A549 (cell line): ENCODE measurements around the gene RNF220. TPM values are rescaled to one million over a fixed set of nuclear protein-coding genes. Genes with fewer than 3 reads are reported as not detected.
A peak's percentile ranks its signal among the peaks of the same experiment; 100 is the strongest.

ENCODE experiments used
- ATAC-seq, 2 experiments: fragments of 200-7000 bp in 1 of 2; fragments of >200 bp in 1 of 2; cut with Nextera tagmentation in 1 of 2; cut with Tn5 transposase in 1 of 2; 3 replicates each; pipeline versions ENCODE4 v1.8.0 to v1.9.1; 2018 to 2020; ENCODE audit warnings: mild to moderate bottlenecking in 1 of 2, moderate library complexity in 1 of 2
- CTCF ChIA-PET: fragments of 300-600 bp; sonication (Branson Sonifier 250); formaldehyde crosslinking; extraction: SDS; loops from one replicate; lab custom pipeline; 2021; ENCODE audit warnings: antibody characterized with exemption, inconsistent platforms; lab: Yijun Ruan, JAX
- POLR2A ChIA-PET: fragments of 350-600 bp; formaldehyde crosslinking; extraction: SDS; loops from one replicate; lab custom pipeline; 2021; ENCODE audit warnings: antibody characterized with exemption, inconsistent platforms; lab: Yijun Ruan, JAX
- DNase-seq, 2 experiments: peaks; one replicate each; pipeline versions ENCODE4 v3.0.0 to v3.0.0-alpha.2; 2011 to 2016; ENCODE audit warnings: low read depth in 1 of 2, low spot score in 1 of 2
- FAIRE-seq: peaks from 2 replicates; lab custom pipeline; 2011; peaks lifted over from hg19 to GRCh38; lab: Jason Lieb, UNC
- H3K27ac ChIP-seq, 2 experiments: fragments of >200 bp; sonication (Bioruptor Twin); formaldehyde crosslinking; 3 replicates each; pipeline ENCODE4 v1.5.1; 2016 to 2017
- H3K4me1 ChIP-seq: fragments of >200 bp; sonication (Bioruptor Twin); formaldehyde crosslinking; 3 replicates; pipeline ENCODE4 v1.6.1; 2016
- H3K4me2 ChIP-seq: fragments of >200 bp; sonication (Bioruptor Twin); formaldehyde crosslinking; 3 replicates; pipeline ENCODE4 v1.6.1; 2016
- H3K4me3 ChIP-seq: fragments of >200 bp; sonication (Bioruptor Twin); formaldehyde crosslinking; 3 replicates; pipeline ENCODE4 v1.5.1; 2016
- H3K9me3 ChIP-seq: fragments of >200 bp; sonication (Bioruptor Twin); formaldehyde crosslinking; 3 replicates; pipeline ENCODE4 v1.6.1; 2016
- BHLHE40 ChIP-seq: IDR thresholded peaks from 2 replicates; pipeline ENCODE4 v1.6.1; 2012; ENCODE audit warnings: low read depth, low read length, inconsistent platforms
- CBX2 ChIP-seq: fragments of 200-600 bp; sonication (generic); IDR thresholded peaks from 2 replicates; pipeline ENCODE4 v1.6.1; 2016; ENCODE audit warnings: low read depth, mild to moderate bottlenecking, borderline replicate concordance
- CBX8 ChIP-seq: fragments of 200-600 bp; sonication (generic); IDR thresholded peaks from 2 replicates; pipeline ENCODE4 v1.6.1; 2016
- EP300 ChIP-seq, 2 experiments: fragments of >200 bp; sonication (Bioruptor Twin); formaldehyde crosslinking; IDR thresholded peaks; 2 replicates in 1 of 2; 3 replicates in 1 of 2; pipeline ENCODE4 v1.6.1; 2016 to 2017
- ESRRA ChIP-seq: fragments of 150-350 bp; IDR thresholded peaks from 2 replicates; pipeline ENCODE4 v1.6.1; 2014; ENCODE audit warnings: mild to moderate bottlenecking, low read length, borderline replicate concordance
- FOSL2 ChIP-seq, 2 experiments: fragments of 450-650 bp in 1 of 2; fragments of >200 bp in 1 of 2; sonication (Bioruptor Twin) in 1 of 2; formaldehyde crosslinking; IDR thresholded peaks; 2 replicates each; pipeline versions ENCODE4 v1.5.0 to v1.6.1; 2016 to 2020; ENCODE audit warnings: mild to moderate bottlenecking in 1 of 2, moderate library complexity in 1 of 2
- FOXS1 ChIP-seq: fragments of 250-450 bp; sonication (Bioruptor Pico); IDR thresholded peaks from 2 replicates; pipeline ENCODE4 v1.5.0; 2020; ENCODE audit warnings: mild to moderate bottlenecking, moderate library complexity
- HDAC2 ChIP-seq: fragments of 200-600 bp; sonication (generic); IDR thresholded peaks from 2 replicates; pipeline ENCODE4 v1.6.1; 2016
- HOXB13 ChIP-seq: fragments of 250-450 bp; sonication (Bioruptor Pico); IDR thresholded peaks from 2 replicates; pipeline ENCODE4 v1.5.0; 2020; ENCODE audit warnings: low read depth, mild to moderate bottlenecking, moderate library complexity
- HOXB5 ChIP-seq: fragments of 250-450 bp; sonication (Bioruptor Pico); IDR thresholded peaks from 2 replicates; pipeline ENCODE4 v1.5.0; 2020; ENCODE audit warnings: mild to moderate bottlenecking, moderate library complexity
- JUN ChIP-seq, 2 experiments: fragments of >200 bp; sonication (Bioruptor Twin); formaldehyde crosslinking; IDR thresholded peaks; 2 replicates in 1 of 2; 3 replicates in 1 of 2; pipeline ENCODE4 v1.6.1; 2016 to 2017
- JUNB ChIP-seq: fragments of >200 bp; sonication (Bioruptor Twin); formaldehyde crosslinking; IDR thresholded peaks from 2 replicates; pipeline ENCODE4 v1.6.1; 2016
- MYC ChIP-seq: IDR thresholded peaks from 2 replicates; pipeline ENCODE4 v1.6.1; 2012; ENCODE audit warnings: mild to moderate bottlenecking, inconsistent platforms, low read length, improper control_type of control experiment, borderline replicate concordance
- NPAS2 ChIP-seq: fragments of 250-450 bp; sonication (Bioruptor Pico); IDR thresholded peaks from 2 replicates; pipeline ENCODE4 v1.8.0; 2022; ENCODE audit warnings: mild to moderate bottlenecking, moderate library complexity, borderline replicate concordance
- PHF8 ChIP-seq: fragments of 200-600 bp; sonication (generic); IDR thresholded peaks from 2 replicates; pipeline ENCODE4 v1.6.1; 2016; ENCODE audit warnings: low read depth, mild to moderate bottlenecking, antibody characterized with exemption, moderate library complexity, borderline replicate concordance
- POLR2A ChIP-seq: IDR thresholded peaks from 2 replicates; pipeline ENCODE4 v1.6.1; 2012; ENCODE audit warnings: mild to moderate bottlenecking, low read length
- POLR2AphosphoS2 ChIP-seq: conservative IDR thresholded peaks from 2 replicates; pipeline ENCODE4 v1.6.1; 2012; ENCODE audit warnings: low read length, improper control_type of control experiment, inconsistent platforms
- RCOR1 ChIP-seq: fragments of 150-350 bp; IDR thresholded peaks from 2 replicates; pipeline ENCODE4 v1.6.1; 2014; ENCODE audit warnings: antibody characterized with exemption, low read length, low read depth
- RFX5 ChIP-seq: fragments of 450-650 bp; IDR thresholded peaks from 2 replicates; pipeline ENCODE4 v1.7.1; 2014; ENCODE audit warnings: antibody characterized with exemption, mild to moderate bottlenecking, moderate library complexity
- SMC3 ChIP-seq: fragments of >200 bp; sonication (Bioruptor Twin); formaldehyde crosslinking; IDR thresholded peaks from 3 replicates; pipeline ENCODE4 v1.6.1; 2018; ENCODE audit warnings: inconsistent platforms
- TP53 ChIP-seq: fragments of 250-450 bp; sonication (Bioruptor Pico); IDR thresholded peaks from 2 replicates; pipeline ENCODE4 v1.5.0; 2021; ENCODE audit warnings: mild to moderate bottlenecking, moderate library complexity
- ZC3H11A ChIP-seq: fragments of 450-650 bp; IDR thresholded peaks from 2 replicates; pipeline ENCODE4 v1.6.1; 2014; ENCODE audit warnings: antibody characterized with exemption, mild to moderate bottlenecking
- WGBS: methylation state at CpG from one replicate; pipeline ENCODE4 v1.1.6; 2017; ENCODE audit errors: missing lambda C conversion rate; 5-methylcytosine and 5-hydroxymethylcytosine counted together
- polyA plus RNA-seq, 4 experiments: library from polyadenylated mRNA; depleted of rRNA in 3 of 4; stranded (reverse); fragments of >200 nt; fragmentation: RNase III in 1 of 4; extraction: RNeasy Plus Mini Kit Qiagen cat#74134 plus additional on column Dnase treatment in 1 of 4; gene quantifications; 2 replicates in 3 of 4; 3 replicates in 1 of 4; pipeline ENCODE4 v1.2.3, GENCODE V29; 2011 to 2017
- TF ChIP-seq, protein P1 (sequence below): fragments of 450-650 bp; IDR thresholded peaks from 2 replicates; pipeline ENCODE4 v1.6.1; 2014; ENCODE audit warnings: antibody characterized with exemption
- TF ChIP-seq, protein P2 (sequence below): fragments of >200 bp; sonication (Bioruptor Twin); formaldehyde crosslinking; IDR thresholded peaks from 3 replicates; pipeline ENCODE4 v1.6.1; 2016
- TF ChIP-seq, protein P3 (sequence below): fragments of >200 bp; sonication (Bioruptor Twin); formaldehyde crosslinking; IDR thresholded peaks from 3 replicates; pipeline ENCODE4 v1.5.1; 2016
- TF ChIP-seq, protein P4 (sequence below): fragments of 150-350 bp; IDR thresholded peaks from 2 replicates; pipeline ENCODE4 v1.6.1; 2014; ENCODE audit warnings: low read depth, mild to moderate bottlenecking, low read length
- TF ChIP-seq, protein P5 (sequence below): IDR thresholded peaks from 2 replicates; pipeline ENCODE4 v1.6.1; 2012
- TF ChIP-seq, protein P6 (sequence below): fragments of >200 bp; sonication (Bioruptor Twin); formaldehyde crosslinking; IDR thresholded peaks from 2 replicates; pipeline ENCODE4 v1.6.1; 2016

Gene RNF220
- polyA plus RNA-seq, 2 of the 4 experiments (the other 2 are of a cell fraction) = 53.4 to 54.5 TPM

DNA sequence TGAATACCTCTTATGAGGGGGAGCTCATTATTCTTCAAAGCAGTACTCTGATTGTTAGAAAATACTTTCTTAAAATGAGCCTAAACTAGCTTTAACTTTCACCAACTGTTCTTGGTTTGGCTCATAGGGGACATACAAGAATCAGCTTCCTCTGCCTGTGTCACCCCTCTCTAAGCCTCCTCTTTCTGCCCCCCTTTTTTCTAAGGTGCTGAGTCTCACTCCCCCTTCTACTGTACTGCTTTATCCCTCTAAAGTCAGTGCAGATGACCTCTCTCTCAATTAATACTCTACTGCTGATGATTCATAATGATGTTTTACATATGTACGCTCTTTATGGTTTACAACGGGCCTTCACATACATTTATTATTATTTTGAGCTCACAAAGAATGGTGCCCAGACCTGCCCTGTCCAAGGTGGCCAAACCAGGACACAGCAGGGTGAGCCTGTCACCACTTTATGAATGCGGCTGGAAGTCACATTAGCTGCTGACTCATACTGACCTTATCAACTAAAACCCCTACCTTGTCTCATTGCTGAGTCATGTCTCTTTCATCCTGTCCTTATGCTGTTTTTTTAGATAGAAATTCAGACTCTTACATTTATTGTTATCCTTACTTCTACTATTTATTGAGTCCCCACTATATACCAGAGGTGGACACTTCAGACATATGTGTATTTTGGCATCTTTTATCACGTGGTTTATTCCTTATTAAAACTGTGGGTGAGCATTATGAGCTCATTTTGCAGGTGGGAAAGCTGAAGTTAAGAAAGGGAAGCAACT, 126.9 kb downstream of the RNF220 start (continued):
- TF ChIP-seq FOSL2 (IDR thresholded peaks at IDR 0.05) (peak; percentile 46; the same call in 1 of the 2 replicates), FOSL2 (CRISPR knock-in tag; IDR thresholded peaks at IDR 0.05) (peak; percentile 80)

DNA sequence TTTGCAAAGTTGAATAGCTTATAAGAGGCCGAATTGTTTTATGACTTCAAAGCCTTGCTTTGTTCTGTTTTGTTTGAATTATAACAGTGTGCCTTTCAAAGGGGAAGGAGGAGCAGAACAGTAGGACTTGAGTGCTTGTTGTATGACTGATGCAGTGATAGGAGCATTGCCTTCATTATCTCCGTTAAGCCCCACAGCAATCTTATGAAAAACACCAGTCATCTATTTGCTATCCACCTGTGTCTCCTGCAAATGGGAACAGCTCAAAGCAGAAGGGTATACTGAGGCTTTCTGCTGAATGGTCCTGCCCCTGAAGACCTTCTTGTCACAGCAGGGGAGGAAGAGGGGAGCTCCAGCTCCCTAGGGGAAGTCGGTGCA, 127.5 kb downstream of the RNF220 start:
- FAIRE-seq (no peak), ATAC-seq (no peak), DNase-seq (no peak)
- ChIA-PET POLR2A (no interaction called here), CTCF (interaction anchor here (0.8 to 2.0 kb wide), 4 partner anchors 10 to 62 kb away, joined by 3 to 5 read pairs (median 3); no protein-coding TSS in a partner anchor)
- H3K4me2 ChIP-seq = peak overlapping the region; percentile 60
- 68% methylated on average over 3 of the region's 3 CpGs for WGBS
- peaks cover 18% of the 10 kb centered on the region for H3K4me1 ChIP-seq
- H3K4me3 ChIP-seq = no peak overlapping the region
- H3K27ac ChIP-seq = peak overlapping the region; percentile 86 to 87
- TF ChIP-seq POLR2A (no peak), PHF8 (no peak), FOXS1 (CRISPR knock-in tag) (no peak), HDAC2 (no peak), JUN (IDR thresholded peaks at IDR 0.05) (no peak), JUNB (no peak), TP53 (no peak), NPAS2 (CRISPR knock-in tag) (no peak), EP300 (IDR thresholded peaks at IDR 0.05) (no peak), POLR2AphosphoS2 (no peak), RFX5 (no peak), CBX2 (no peak), ZC3H11A (no peak), FOSL2 (IDR thresholded peaks at IDR 0.05) (no peak), FOSL2 (CRISPR knock-in tag; IDR thresholded peaks at IDR 0.05) (no peak)
- TF ChIP-seq, protein P1, sequence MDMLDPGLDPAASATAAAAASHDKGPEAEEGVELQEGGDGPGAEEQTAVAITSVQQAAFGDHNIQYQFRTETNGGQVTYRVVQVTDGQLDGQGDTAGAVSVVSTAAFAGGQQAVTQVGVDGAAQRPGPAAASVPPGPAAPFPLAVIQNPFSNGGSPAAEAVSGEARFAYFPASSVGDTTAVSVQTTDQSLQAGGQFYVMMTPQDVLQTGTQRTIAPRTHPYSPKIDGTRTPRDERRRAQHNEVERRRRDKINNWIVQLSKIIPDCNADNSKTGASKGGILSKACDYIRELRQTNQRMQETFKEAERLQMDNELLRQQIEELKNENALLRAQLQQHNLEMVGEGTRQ = no peak
- TF ChIP-seq, protein P2, sequence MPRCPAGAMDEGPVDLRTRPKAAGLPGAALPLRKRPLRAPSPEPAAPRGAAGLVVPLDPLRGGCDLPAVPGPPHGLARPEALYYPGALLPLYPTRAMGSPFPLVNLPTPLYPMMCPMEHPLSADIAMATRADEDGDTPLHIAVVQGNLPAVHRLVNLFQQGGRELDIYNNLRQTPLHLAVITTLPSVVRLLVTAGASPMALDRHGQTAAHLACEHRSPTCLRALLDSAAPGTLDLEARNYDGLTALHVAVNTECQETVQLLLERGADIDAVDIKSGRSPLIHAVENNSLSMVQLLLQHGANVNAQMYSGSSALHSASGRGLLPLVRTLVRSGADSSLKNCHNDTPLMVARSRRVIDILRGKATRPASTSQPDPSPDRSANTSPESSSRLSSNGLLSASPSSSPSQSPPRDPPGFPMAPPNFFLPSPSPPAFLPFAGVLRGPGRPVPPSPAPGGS = no peak
- TF ChIP-seq, protein P3, sequence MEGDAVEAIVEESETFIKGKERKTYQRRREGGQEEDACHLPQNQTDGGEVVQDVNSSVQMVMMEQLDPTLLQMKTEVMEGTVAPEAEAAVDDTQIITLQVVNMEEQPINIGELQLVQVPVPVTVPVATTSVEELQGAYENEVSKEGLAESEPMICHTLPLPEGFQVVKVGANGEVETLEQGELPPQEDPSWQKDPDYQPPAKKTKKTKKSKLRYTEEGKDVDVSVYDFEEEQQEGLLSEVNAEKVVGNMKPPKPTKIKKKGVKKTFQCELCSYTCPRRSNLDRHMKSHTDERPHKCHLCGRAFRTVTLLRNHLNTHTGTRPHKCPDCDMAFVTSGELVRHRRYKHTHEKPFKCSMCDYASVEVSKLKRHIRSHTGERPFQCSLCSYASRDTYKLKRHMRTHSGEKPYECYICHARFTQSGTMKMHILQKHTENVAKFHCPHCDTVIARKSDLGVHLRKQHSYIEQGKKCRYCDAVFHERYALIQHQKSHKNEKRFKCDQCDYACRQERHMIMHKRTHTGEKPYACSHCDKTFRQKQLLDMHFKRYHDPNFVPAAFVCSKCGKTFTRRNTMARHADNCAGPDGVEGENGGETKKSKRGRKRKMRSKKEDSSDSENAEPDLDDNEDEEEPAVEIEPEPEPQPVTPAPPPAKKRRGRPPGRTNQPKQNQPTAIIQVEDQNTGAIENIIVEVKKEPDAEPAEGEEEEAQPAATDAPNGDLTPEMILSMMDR = no peak
- TF ChIP-seq, protein P4, sequence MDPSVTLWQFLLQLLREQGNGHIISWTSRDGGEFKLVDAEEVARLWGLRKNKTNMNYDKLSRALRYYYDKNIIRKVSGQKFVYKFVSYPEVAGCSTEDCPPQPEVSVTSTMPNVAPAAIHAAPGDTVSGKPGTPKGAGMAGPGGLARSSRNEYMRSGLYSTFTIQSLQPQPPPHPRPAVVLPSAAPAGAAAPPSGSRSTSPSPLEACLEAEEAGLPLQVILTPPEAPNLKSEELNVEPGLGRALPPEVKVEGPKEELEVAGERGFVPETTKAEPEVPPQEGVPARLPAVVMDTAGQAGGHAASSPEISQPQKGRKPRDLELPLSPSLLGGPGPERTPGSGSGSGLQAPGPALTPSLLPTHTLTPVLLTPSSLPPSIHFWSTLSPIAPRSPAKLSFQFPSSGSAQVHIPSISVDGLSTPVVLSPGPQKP = no peak
- peaks cover 15% of the 10 kb centered on the region; the same call in 1 of the 3 replicates for H3K9me3 ChIP-seq

DNA sequence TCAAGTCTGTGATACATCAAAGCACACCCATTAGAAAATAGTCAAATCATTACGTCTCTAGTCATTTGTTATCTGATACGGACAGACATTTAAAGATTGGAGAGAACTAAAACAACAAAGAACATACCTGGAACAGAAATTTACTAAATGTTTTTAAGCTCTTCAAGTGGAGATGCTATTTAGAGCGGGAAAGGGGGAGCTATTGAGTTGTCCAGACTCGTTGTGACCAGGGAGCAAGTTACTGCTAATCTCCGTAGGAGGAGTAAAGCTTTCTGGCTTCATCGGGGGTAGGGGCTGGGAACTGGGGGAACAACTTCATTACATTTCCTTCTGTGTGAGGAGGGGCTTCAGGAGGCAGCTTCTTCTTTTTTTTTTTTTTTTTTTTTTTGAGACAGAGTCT, 129.7 kb downstream of the RNF220 start:
- ChIA-PET POLR2A (interaction anchor here (0.6 kb wide), 1 partner anchor 112 kb away, joined by 4 read pairs; no protein-coding TSS in a partner anchor), CTCF (no interaction called here)
- peaks cover 18% of the 10 kb centered on the region for H3K4me1 ChIP-seq
- H3K4me3 ChIP-seq = no peak overlapping the region
- peaks cover 15% of the 10 kb centered on the region; the same call in 1 of the 3 replicates for H3K9me3 ChIP-seq
- H3K4me2 ChIP-seq = no peak overlapping the region
- no peak overlapping the region for H3K27ac ChIP-seq
- ATAC-seq (no peak), DNase-seq (no peak), FAIRE-seq (no peak)
- WGBS = 76% methylated on average over 6 of the region's 6 CpGs
- TF ChIP-seq ESRRA (no peak), POLR2AphosphoS2 (no peak), HOXB5 (CRISPR knock-in tag) (no peak), HOXB13 (CRISPR knock-in tag) (no peak), CBX8 (no peak), BHLHE40 (no peak), SMC3 (no peak), NPAS2 (CRISPR knock-in tag) (no peak), RCOR1 (no peak), MYC (no peak)
- TF ChIP-seq, protein P4 = no peak
- TF ChIP-seq, protein P5, sequence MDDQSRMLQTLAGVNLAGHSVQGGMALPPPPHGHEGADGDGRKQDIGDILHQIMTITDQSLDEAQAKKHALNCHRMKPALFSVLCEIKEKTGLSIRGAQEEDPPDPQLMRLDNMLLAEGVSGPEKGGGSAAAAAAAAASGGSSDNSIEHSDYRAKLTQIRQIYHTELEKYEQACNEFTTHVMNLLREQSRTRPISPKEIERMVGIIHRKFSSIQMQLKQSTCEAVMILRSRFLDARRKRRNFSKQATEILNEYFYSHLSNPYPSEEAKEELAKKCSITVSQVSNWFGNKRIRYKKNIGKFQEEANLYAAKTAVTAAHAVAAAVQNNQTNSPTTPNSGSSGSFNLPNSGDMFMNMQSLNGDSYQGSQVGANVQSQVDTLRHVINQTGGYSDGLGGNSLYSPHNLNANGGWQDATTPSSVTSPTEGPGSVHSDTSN = no peak
- TF ChIP-seq, protein P6, sequence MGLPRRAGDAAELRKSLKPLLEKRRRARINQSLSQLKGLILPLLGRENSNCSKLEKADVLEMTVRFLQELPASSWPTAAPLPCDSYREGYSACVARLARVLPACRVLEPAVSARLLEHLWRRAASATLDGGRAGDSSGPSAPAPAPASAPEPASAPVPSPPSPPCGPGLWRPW = no peak
